Esophagus muscularis mucosa (tissue), 4 donors: ENCODE data around the gene SLC16A3. TPM values are rescaled to one million over a fixed set of nuclear protein-coding genes. Genes with fewer than 3 reads are reported as not detected.
A peak's percentile ranks its signal among the peaks of the same experiment; 100 is the strongest.

Experiments
- DNase-seq: peaks from one replicate; pipeline ENCODE4 v3.0.0-alpha.2; 2017; ENCODE audit errors: extremely low spot score
- H3K27ac ChIP-seq, 4 donors: fragments of 200-600 bp; sonication (generic); replicated peaks in 1 of 4; 1 replicate in 3 of 4; 2 replicates in 1 of 4; pipeline ENCODE4 v1.5.1; 2016 to 2019; ENCODE audit warnings: mild to moderate bottlenecking in 1 of 4
- H3K27me3 ChIP-seq, 4 donors: fragments of 200-600 bp; sonication (generic); one replicate each; pipeline versions ENCODE4 v1.5.1 to v1.6.0; 2016 to 2019
- H3K36me3 ChIP-seq, 4 donors: fragments of 200-600 bp; sonication (generic); one replicate each; pipeline ENCODE4 v1.5.1; 2016 to 2019
- H3K4me1 ChIP-seq, 4 donors: fragments of 200-600 bp; sonication (generic); one replicate each; pipeline ENCODE4 v1.5.1; 2016 to 2019
- H3K4me3 ChIP-seq, 4 donors: fragments of 200-600 bp; sonication (generic); 1 replicate in 2 of 4; 2 replicates in 2 of 4; pipeline ENCODE4 v1.5.1; 2016 to 2019; ENCODE audit warnings: mild to moderate bottlenecking in 4 of 4, moderate library complexity in 1 of 4
- H3K9me3 ChIP-seq, 4 donors: fragments of 200-600 bp; sonication (generic); 1 replicate in 3 of 4; 2 replicates in 1 of 4; pipeline ENCODE4 v1.5.1; 2016 to 2019
- CTCF ChIP-seq, 3 experiments: fragments of 200-600 bp in 2 of 3; fragments of 450-650 bp in 1 of 3; sonication (generic) in 2 of 3; IDR thresholded peaks; one replicate each; pipeline ENCODE4 v1.5.1; 2017 to 2019; ENCODE audit warnings: antibody characterized with exemption in 3 of 3, mild to moderate bottlenecking in 2 of 3, moderate library complexity in 1 of 3
- EP300 ChIP-seq: sonication (generic); formaldehyde crosslinking; IDR thresholded peaks from one replicate; pipeline ENCODE4 v1.6.1; 2017; ENCODE audit warnings: antibody characterized with exemption
- POLR2A ChIP-seq: fragments of 450-650 bp; IDR thresholded peaks from one replicate; pipeline ENCODE4 v1.6.1; 2017; ENCODE audit warnings: antibody characterized with exemption, moderate library complexity, mild to moderate bottlenecking, low read depth
- POLR2AphosphoS5 ChIP-seq, 2 donors: sonication (generic); formaldehyde crosslinking; IDR thresholded peaks; one replicate each; pipeline ENCODE4 v1.6.1; 2017; ENCODE audit warnings: antibody characterized with exemption in 2 of 2
- WGBS: methylation state at CpG from one replicate; pipeline ENCODE4 v1.1.5; 2018; 5-methylcytosine and 5-hydroxymethylcytosine counted together
- intact Hi-C: fragments of 100-400 bp; cut with DNase I; formaldehyde crosslinking; loops from one replicate; pipeline ENCODE4 v1.15.1; 2023
- total RNA-seq, 4 donors: library from RNA; depleted of rRNA; stranded (reverse); fragments of >200 nt; gene quantifications; one replicate each; pipeline versions ENCODE4 v1.1.0 to v1.2.1, GENCODE V29; 2016

The SLC16A3 gene
- total RNA-seq, 4 donors from 2014 or later, result 17.0 to 28.8 (median 23.4) TPM

DNA sequence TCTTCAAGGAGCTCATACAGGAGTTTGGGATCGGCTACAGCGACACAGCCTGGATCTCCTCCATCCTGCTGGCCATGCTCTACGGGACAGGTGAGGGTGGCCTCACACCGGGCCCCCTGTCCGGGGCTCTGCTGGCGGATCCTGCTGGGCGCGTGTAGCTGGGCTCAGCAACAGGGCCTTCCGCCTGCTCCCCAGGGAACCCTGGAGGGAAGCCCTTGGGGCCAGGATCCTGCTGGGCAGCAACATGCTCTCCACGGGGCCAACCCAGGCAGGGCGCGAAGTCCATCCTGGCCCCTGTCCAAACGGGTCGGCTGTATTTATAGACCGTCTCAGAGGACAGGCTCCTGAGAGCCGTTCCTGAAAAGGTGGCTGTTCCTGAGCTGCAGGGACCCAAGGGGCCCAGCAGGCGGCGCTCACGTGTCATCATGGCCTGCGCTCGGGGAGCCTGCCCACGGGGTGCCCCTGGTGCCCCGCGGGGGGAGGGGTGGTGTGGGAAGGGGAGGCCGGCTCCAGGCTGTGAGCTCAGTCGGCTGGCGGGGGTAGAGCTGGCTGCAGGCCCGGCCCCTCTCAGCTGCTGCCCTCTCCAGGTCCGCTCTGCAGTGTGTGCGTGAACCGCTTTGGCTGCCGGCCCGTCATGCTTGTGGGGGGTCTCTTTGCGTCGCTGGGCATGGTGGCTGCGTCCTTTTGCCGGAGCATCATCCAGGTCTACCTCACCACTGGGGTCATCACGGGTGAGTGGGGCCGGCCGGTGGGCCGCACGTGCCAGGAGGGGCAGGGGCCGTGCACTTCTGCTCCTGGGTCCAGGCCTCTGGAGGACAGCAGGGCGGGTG is 7.5 kb downstream of the SLC16A3 start:
- Histone ChIP-seq H3K36me3 (peaks cover 6 to 33% (median 28%) of the 10 kb centered on the region in 4 donors), H3K4me3 (peak overlapping the region in 1 of 4 donors; percentile 7), H3K27ac (peak overlapping the region; percentile 81 to 89 (median 85)), H3K27me3 (no peaks in the 10 kb centered on the region), H3K4me1 (peaks cover 71 to 96% (median 89%) of the 10 kb centered on the region in 4 donors), H3K9me3 (no peaks in the 10 kb centered on the region)
- intact Hi-C loops, result loop anchor here (2.0 to 5.0 kb wide), 2 partner anchors 56 to 84 kb away; no protein-coding TSS in a partner anchor
- peak; percentile 93 for DNase-seq
- WGBS, result 36% methylated on average over 17 of the region's 44 CpGs
- TF ChIP-seq CTCF (IDR thresholded peaks at IDR 0.05) (peak; percentile 95 to 99 (median 98)), POLR2AphosphoS5 (IDR thresholded peaks at IDR 0.05) (peak; percentile 41 to 59), POLR2A (no peak), EP300 (no peak)

DNA sequence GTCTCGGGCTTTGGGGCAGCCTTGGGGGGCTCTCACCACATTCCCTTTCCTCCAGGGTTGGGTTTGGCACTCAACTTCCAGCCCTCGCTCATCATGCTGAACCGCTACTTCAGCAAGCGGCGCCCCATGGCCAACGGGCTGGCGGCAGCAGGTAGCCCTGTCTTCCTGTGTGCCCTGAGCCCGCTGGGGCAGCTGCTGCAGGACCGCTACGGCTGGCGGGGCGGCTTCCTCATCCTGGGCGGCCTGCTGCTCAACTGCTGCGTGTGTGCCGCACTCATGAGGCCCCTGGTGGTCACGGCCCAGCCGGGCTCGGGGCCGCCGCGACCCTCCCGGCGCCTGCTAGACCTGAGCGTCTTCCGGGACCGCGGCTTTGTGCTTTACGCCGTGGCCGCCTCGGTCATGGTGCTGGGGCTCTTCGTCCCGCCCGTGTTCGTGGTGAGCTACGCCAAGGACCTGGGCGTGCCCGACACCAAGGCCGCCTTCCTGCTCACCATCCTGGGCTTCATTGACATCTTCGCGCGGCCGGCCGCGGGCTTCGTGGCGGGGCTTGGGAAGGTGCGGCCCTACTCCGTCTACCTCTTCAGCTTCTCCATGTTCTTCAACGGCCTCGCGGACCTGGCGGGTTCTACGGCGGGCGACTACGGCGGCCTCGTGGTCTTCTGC is 8.4 kb downstream of the SLC16A3 start:
- no peak for DNase-seq
- Histone ChIP-seq H3K9me3 (no peaks in the 10 kb centered on the region), H3K4me1 (peaks cover 71 to 96% (median 89%) of the 10 kb centered on the region in 4 donors), H3K4me3 (no peak overlapping the region), H3K27ac (peak overlapping the region; percentile 81 to 89 (median 85)), H3K36me3 (peaks cover 6 to 33% (median 28%) of the 10 kb centered on the region in 4 donors), H3K27me3 (no peaks in the 10 kb centered on the region)
- no peak for TF ChIP-seq POLR2AphosphoS5 (IDR thresholded peaks at IDR 0.05)
- TF ChIP-seq EP300, result no peak
- no peak for TF ChIP-seq POLR2A
- TF ChIP-seq CTCF (IDR thresholded peaks at IDR 0.05), result no peak
- 94% methylated on average over 56 of the region's 59 CpGs for WGBS
- intact Hi-C loops, result loop anchor here (2.0 to 5.0 kb wide), 2 partner anchors 55 to 84 kb away; no protein-coding TSS in a partner anchor

DNA sequence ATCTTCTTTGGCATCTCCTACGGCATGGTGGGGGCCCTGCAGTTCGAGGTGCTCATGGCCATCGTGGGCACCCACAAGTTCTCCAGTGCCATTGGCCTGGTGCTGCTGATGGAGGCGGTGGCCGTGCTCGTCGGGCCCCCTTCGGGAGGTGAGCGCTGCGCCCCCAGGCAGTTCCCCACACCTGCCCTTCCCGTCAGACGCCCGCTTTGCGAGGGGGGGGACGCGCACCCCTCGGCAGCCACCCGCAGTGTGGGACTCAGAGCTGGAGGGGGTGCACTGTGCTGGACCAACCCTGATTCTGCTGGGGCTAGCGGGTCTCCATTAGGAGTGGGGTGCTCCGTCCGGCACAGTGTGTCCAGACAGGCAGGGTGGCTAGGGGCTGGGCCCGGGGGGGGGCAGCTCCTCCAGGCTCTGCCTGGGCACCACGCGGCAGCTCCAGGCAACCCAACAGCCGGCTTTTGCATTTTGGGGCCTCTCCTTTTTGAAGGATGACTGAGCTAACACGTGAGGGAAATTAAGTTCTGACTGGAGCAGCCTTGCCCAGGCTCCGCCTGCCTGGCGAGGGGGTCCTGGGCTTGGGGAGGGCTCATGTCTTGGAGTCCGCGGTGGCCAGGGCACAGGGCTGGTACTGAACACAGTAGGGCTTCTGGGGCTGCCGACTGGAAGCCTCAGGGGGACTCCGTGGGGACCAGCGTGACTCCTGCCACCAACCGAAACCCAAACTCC is 9.1 kb downstream of the SLC16A3 start:
- peaks cover 73 to 96% (median 89%) of the 10 kb centered on the region in 4 donors for H3K4me1 ChIP-seq
- no peak for TF ChIP-seq CTCF (IDR thresholded peaks at IDR 0.05)
- TF ChIP-seq POLR2A, result no peak
- TF ChIP-seq EP300, result no peak
- no peak for TF ChIP-seq POLR2AphosphoS5 (IDR thresholded peaks at IDR 0.05)
- WGBS, result 67% methylated on average over 9 of the region's 34 CpGs
- H3K36me3 ChIP-seq, result peaks cover 6 to 38% (median 29%) of the 10 kb centered on the region in 4 donors
- no peaks in the 10 kb centered on the region for H3K9me3 ChIP-seq
- peak overlapping the region; percentile 81 to 89 (median 85) for H3K27ac ChIP-seq
- DNase-seq, result no peak
- intact Hi-C loops, result loop anchor here (2.0 to 5.0 kb wide), 2 partner anchors 54 to 83 kb away; no protein-coding TSS in a partner anchor
- no peaks in the 10 kb centered on the region for H3K27me3 ChIP-seq
- H3K4me3 ChIP-seq, result peak overlapping the region in 3 of 4 donors; percentile 12 to 22 (median 13)

DNA sequence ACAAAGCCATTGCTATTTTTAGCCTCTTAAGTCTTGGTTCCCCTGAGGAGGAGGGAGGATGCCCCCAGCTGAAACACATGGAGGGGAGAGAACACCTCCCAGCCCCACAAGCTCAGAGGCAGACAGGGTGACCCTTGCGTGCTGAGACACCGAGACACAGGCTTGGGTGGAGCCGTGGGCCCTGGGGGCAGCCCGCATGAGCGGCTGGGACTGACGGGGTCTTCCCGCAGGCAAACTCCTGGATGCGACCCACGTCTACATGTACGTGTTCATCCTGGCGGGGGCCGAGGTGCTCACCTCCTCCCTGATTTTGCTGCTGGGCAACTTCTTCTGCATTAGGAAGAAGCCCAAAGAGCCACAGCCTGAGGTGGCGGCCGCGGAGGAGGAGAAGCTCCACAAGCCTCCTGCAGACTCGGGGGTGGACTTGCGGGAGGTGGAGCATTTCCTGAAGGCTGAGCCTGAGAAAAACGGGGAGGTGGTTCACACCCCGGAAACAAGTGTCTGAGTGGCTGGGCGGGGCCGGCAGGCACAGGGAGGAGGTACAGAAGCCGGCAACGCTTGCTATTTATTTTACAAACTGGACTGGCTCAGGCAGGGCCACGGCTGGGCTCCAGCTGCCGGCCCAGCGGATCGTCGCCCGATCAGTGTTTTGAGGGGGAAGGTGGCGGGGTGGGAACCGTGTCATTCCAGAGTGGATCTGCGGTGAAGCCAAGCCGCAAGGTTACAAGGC is 9.8 kb downstream of the SLC16A3 start:
- 20% methylated on average over 11 of the region's 33 CpGs for WGBS
- peaks cover 74 to 96% (median 91%) of the 10 kb centered on the region in 4 donors for H3K4me1 ChIP-seq
- peak overlapping the region; percentile 81 to 89 (median 85) for H3K27ac ChIP-seq
- no peak for DNase-seq
- intact Hi-C loops, result loop anchor here (5.0 kb wide), 1 partner anchor 54 kb away; no protein-coding TSS in a partner anchor
- H3K9me3 ChIP-seq, result no peaks in the 10 kb centered on the region
- no peaks in the 10 kb centered on the region for H3K27me3 ChIP-seq
- H3K4me3 ChIP-seq, result peak overlapping the region; percentile 12 to 30 (median 18)
- peaks cover 8 to 46% (median 36%) of the 10 kb centered on the region in 4 donors for H3K36me3 ChIP-seq
- TF ChIP-seq POLR2AphosphoS5 (IDR thresholded peaks at IDR 0.05) (peak; percentile 76), EP300 (no peak), POLR2A (no peak), CTCF (IDR thresholded peaks at IDR 0.05) (no peak)
